HG02759 (cell line): ENCODE data around the gene MYO10.
"Not testable (repeated sequence)": the region's sequence is repeated elsewhere in the genome, so short reads cannot be mapped to it uniquely, and the experiment has no call there.

Experiments used
- ATAC-seq: cut with Tn5 transposase; IDR thresholded peaks from one replicate; pipeline ENCODE4 v1.9.1; 2021; ENCODE audit warnings: mild to moderate bottlenecking, moderate library complexity; ENCODE audit not compliant: unreplicated experiment

Gene MYO10

GRCh38 chr5:16791036-16791705, 144.9 kb downstream of the MYO10 start:
- peak; percentile 49 for ATAC-seq

- no peak for ATAC-seq
These were observed 147.1 kb downstream of the MYO10 start for GRCh38 chr5:16788957-16789356.

- no peak for ATAC-seq
These were observed 148.8 kb downstream of the MYO10 start for GRCh38 chr5:16787278-16787677.

GRCh38 chr5:16784843-16785791, 151.0 kb downstream of the MYO10 start:
- ATAC-seq, result peak; percentile 95

- ATAC-seq, result no peak
These were observed 152.0 kb downstream of the MYO10 start for GRCh38 chr5:16784088-16784487.

- ATAC-seq, result no peak
These were observed 154.1 kb downstream of the MYO10 start for GRCh38 chr5:16781828-16782626.

GRCh38 chr5:16780325-16780724, 155.8 kb downstream of the MYO10 start:
- no peak for ATAC-seq

- no peak for ATAC-seq
These were observed 158.7 kb downstream of the MYO10 start for GRCh38 chr5:16777432-16777831.

- no peak for ATAC-seq
These were observed 159.4 kb downstream of the MYO10 start for GRCh38 chr5:16776611-16777251.

GRCh38 chr5:16774806-16775205, 161.3 kb downstream of the MYO10 start:
- ATAC-seq, result no peak

GRCh38 chr5:16773991-16774390, 162.1 kb downstream of the MYO10 start:
- ATAC-seq, result no peak

- ATAC-seq, result no peak
These were observed 163.5 kb downstream of the MYO10 start for GRCh38 chr5:16772556-16772955.

- no peak for ATAC-seq
These were observed 167.9 kb downstream of the MYO10 start for GRCh38 chr5:16768184-16768583.

GRCh38 chr5:16763211-16763610, 172.9 kb downstream of the MYO10 start:
- ATAC-seq, result no peak

GRCh38 chr5:16759147-16759773, 176.8 kb downstream of the MYO10 start:
- ATAC-seq, result peak; percentile 93

GRCh38 chr5:16757989-16758501, 178.0 kb downstream of the MYO10 start:
- no peak for ATAC-seq

- not testable (repeated sequence) for ATAC-seq
These were observed 178.5 kb downstream of the MYO10 start for GRCh38 chr5:16757577-16757976.

GRCh38 chr5:16757146-16757545, 178.9 kb downstream of the MYO10 start:
- no peak for ATAC-seq

GRCh38 chr5:16756692-16757091, 179.4 kb downstream of the MYO10 start:
- ATAC-seq, result no peak

GRCh38 chr5:16755641-16756040, 180.4 kb downstream of the MYO10 start:
- ATAC-seq, result no peak
